Right hindlimb (tissue), 1 donor: ENCODE results near the gene KCNK15.
"Not testable (repeated sequence)": the region's sequence is repeated elsewhere in the genome, so short reads cannot be mapped to it uniquely, and the experiment has no call there.

ENCODE experiments used
- DNase-seq: peaks from one replicate; pipeline ENCODE4 v3.0.0-alpha.2; 2018

Gene KCNK15

GRCh38 chr20:44759595-44759994 is 13.9 kb downstream of the KCNK15 start:
- no peak for DNase-seq

DNA sequence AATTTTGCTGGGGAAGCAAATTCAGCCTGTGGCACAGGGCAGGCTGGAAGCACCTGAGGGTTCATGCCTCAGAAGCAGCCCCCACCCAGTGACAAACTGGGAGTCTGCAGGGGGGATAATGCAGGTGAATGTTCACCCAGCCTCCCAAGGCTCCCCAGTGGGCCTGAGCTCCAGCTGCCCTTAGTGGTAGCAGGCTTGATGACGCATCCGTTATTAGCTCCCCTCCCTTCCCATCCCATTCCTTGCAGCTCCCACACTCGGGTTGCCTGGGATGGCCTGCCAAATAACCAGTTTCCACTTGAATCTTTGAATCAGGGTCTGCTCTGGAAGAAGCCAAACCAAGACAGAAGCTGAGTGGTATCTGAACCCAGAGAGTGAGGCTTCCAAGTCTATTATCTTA is 15.8 kb downstream of the KCNK15 start:
- DNase-seq = no peak

DNA sequence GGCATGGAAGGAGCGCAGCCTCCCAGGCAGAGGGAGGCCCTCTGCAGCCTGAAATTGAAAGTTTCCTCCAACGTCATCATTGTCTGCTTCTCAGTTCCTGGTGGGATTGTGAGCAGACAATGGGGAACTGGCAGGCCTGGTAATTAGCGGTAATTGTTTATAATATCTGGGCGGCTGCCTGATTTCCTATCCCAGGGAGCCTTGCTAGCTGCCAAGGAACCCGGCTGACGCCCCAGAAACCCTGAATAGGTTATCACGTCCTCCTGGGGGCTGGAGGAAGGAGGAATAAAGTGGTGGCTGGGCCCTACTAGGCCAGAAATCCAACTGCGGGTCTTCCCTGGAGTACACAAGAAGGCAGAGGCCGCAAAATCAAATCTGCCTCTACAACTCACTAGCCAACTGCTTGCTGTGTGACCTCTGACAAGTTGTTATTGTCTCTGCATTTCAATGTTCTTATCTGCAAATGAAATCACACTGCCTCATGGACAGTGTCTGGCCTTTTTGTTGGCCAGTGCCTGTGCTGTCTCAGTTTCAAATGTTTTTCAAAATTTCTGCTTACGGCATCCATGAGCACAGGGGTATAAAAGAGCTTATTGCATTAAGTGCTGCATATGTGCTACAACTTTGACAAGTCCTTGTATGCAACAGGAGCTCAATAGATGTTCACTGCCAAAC is 16.9 kb downstream of the KCNK15 start:
- DNase-seq = no peak

DNA sequence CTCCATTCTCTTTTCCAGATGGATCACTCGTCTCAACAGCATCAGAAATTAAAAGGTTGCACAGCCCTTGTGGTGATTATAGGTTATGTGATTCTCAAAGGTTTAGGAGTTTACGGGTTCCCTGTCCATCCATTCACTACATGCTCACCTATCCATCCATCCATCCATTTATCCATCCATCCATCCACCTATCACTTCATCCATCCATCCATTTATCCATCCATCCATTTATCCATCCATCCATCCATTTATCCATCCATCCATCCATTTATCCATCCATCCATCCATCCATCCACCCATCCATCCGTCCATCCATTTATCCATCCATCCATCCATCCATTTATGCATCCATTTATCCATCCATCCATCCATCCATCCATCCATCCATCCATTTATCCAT is 18.1 kb downstream of the KCNK15 start:
- not testable (repeated sequence) for DNase-seq

DNA sequence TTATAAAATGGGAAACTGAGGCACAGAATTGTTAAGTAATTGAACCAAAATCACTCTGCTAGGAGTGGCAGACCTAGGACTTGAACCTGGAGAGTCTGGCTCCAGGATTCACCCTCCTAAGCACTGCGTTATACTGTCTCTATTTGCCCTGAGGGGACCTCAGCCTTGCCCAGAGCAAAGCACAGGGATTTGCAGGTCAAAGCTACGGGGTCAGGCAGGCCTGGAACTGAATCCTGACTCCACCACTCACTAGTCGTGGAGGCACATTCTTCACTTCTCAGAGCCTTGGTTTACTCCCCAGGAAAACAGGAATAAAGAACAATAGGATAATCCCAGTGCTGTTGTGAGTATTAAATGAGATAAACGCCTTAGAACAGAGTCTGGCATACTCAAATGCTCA is 19.4 kb downstream of the KCNK15 start:
- no peak for DNase-seq

- no peak for DNase-seq
These were observed 20.2 kb downstream of the KCNK15 start for GRCh38 chr20:44765701-44766347.

DNA sequence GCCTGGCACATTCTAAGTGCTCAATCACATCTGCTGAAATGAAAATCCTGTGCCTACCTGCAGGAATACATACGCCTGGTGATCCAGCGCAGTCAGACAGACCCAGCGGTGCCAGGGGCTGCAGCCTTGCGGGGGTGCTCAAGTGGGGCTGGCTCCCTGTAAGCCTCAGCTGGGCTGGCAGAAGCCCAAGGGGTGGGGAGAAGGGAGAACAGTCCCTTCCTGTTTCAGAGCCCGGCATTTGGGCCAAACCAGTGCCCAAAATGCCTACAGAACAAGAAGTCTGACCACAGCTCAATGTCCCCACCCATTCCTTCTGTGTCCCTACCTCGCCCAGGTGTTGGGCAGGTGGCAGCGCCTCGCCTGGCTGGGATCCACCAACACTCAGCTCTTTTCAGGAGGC is 22.6 kb downstream of the KCNK15 start:
- DNase-seq = no peak

DNA sequence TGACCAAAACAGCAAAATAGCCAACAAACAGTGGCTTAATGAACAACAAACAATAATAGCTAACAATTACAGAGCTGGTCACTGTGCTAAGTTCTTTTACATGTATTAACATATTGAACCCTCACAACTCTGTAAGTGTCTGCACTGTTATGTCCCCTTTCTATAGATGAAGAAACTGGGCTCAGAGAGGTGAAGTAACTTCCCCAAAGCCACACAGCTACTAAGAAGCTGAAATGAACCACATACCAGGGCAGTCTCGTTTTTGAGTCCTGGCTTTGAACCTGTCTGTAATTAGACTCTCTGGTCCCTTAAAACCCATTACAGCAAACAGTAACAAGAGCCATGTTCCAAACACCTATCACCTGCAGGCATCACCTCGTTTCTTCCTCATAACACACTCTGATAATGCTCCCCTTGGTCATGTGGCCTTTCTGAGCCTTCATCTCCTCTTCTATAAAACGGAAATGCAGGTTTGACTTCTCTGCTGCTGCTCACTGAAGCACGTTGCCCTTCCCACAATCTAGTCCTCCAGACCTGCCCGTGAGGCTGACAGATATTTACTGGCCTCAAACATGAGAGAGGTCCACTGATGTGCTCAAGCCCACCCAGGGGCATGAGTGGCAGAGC is 23.3 kb downstream of the KCNK15 start:
- DNase-seq = no peak

DNA sequence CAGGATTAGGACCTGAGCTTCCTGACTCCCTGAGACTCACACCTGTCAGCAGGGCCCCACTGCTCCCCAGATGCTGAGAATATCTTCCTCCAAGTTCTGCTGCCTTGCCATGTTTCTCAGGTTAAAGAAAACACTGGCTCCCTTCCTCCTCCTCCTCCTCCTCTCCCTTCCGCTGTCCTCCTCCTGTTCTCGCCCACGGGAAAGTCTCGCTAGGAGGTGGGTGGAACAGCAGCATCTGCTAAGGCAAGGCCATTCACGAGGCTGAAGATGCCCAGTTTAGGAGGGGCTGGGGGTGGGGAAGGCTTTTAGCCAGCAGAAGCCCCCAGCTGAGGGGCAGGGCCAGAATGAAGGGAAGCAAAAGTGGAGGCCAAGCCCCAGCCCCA is 23.8 kb downstream of the KCNK15 start:
- no peak for DNase-seq

DNA sequence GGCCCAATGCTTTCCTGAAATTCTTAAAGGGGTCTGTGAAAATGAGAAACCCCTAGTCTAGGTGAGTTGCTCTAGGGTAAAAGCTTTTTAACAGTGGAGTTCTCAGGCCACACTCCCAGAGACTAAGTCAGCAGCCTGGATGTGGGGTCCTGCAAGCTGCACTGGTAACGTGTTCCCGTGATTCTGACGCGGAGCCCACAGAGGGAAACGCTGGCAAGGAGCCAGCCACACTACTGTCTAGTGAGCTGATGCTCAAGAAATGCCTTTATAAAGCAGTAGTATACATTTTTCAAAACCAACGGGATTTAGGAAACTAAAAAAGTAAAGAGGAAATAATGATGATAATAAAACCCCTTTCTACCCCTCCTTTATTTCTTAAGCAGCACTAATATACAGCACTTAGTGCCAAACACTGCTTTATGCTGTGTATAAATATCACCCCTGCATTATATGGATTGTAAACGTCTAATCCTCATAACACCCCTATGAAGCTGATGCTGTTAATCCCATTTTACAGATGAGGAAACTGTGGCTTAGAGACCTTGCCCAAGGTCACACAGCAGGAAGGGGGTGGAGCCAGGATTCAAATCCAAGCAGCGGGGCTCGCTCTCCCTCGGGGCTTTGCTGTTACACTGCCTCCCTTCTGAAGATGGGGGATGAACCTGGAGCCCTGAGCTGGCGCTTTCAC is 25.0 kb downstream of the KCNK15 start:
- DNase-seq = no peak

GRCh38 chr20:44771172-44771535 is 25.5 kb downstream of the KCNK15 start:
- no peak for DNase-seq

- DNase-seq = no peak
These were observed 27.0 kb downstream of the KCNK15 start for GRCh38 chr20:44772636-44773035.

DNA sequence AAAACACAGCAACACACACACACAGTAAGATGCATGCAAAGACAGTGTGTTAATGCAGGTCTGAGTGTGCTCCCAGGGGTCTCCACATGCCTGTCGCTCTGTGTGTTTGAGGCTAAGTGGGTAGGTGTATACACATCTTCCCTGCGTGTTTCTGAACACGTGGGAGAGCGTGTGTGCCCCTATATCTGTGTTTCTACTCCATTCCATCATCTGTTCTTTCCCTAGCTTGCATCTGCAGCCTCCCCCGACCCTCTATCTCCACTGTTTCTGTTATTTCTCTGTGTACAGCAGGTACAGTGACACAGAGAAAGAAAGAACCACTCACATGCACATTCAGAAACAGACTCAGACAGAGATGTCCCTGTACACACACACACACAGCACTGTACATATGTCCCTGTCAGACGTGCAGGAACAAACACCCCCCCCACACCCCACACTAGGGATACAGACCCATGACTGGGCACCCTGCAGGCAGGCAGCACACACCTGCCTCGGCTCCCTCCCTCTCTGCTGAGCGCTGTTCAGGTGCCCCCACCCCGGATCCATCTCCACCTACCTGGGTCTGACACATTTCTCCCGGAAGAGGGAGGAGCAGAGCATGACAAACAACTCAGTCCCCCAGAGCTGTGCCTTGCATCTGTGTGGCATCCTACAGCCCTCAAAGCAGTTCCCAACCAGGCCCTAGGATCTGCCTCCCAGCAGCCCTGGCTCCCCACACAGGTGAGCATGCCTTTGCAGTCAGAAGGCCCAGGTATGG is 27.6 kb downstream of the KCNK15 start:
- no peak for DNase-seq

- no peak for DNase-seq
These were observed 31.3 kb downstream of the KCNK15 start for GRCh38 chr20:44776980-44777379.

DNA sequence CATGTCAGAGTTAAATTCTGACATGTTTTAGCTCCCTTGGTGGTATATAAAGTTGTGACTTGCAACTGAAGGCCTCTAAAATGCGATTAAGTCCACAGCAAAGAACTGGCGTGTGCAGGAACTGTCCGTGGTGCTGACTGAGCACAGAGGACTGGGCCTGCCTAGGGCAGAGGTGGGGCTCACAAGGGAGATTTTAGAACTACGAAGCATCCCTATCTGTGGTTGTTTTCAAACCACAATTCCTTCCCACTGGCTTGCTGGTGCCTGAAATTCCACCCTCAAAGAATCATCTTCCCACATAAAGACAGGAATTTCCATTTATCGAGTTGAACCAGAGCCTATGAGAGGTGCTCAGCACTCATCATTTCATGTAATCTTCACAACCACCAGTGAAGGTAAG is 34.6 kb downstream of the KCNK15 start:
- peak; percentile 62 for DNase-seq

- no peak for DNase-seq
These were observed 35.5 kb downstream of the KCNK15 start for GRCh38 chr20:44781118-44781517.

- no peak for DNase-seq
These were observed 36.1 kb downstream of the KCNK15 start for GRCh38 chr20:44781791-44782190.

DNA sequence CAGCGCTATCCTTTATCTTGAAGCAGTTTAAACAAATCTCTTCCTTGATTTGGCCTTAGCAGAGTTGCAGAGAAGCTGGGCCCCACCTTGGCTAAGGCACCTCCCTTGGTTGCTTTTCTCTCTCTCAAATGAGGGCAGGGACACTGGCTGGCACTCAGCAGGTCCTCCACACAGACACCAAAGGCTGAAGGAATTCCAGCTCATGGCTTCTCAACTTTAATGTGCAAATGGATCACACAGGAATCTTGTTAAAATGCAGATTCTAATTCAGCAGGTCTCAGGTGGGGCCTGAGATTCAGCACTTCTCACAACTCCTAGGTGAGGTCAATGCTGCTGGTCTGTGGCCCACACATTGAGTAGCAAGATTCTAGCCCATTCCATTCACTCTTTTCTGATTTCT is 39.0 kb downstream of the KCNK15 start:
- DNase-seq = no peak

- no peak for DNase-seq
These were observed 40.1 kb downstream of the KCNK15 start for GRCh38 chr20:44785768-44786167.

DNA sequence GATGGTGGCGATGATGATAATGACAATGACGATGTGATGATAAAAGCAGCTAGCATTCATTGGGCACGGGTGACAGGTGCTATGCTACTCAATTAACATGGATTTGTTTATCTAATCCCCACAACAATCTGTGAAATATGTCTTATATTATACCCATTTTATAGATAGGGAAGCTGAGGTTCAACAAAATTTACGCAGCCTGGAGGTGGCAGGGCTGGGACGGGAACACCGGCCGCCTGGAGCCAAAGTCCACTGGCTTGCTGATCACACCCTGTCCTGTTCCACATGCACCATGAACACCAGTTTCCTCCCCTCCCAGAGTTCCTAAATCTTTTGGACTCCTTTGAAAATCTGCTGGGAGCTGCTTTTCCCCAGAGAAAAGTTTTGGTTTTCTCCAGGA is 41.6 kb downstream of the KCNK15 start:
- DNase-seq = no peak

DNA sequence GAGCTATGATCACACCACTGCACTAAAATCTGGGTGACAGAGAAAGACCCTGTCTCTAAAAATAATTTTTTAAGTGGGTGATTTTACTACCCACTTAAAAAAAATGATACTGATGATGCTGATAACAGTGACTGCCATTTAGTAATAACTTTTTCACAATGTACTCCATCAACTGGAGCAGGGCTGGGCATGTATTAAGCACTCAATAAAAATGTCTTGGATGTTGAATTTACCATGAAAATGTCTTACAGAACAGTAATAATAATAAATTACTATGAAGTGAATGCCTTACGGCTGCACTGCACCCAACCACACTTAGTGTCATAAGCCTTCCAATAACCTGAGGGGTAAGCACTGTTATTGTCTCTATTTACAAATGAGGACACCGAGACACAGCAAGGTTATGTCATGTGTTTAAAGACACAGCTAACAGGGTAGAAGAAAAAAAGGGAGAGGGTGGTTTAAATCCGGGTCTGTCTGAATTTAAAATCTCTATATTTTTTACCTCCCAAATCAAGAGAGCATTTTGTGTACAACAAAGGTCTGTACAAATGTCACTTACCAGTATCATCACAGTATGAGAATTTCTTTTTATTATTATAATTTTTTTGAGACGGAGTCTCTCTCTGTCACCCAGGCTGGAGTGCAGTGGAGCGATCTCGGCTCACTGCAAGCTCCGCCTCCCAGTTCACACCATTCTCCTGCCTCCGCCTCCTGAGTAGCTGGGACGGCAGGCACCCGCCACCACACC is 43.2 kb downstream of the KCNK15 start:
- DNase-seq = no peak

DNA sequence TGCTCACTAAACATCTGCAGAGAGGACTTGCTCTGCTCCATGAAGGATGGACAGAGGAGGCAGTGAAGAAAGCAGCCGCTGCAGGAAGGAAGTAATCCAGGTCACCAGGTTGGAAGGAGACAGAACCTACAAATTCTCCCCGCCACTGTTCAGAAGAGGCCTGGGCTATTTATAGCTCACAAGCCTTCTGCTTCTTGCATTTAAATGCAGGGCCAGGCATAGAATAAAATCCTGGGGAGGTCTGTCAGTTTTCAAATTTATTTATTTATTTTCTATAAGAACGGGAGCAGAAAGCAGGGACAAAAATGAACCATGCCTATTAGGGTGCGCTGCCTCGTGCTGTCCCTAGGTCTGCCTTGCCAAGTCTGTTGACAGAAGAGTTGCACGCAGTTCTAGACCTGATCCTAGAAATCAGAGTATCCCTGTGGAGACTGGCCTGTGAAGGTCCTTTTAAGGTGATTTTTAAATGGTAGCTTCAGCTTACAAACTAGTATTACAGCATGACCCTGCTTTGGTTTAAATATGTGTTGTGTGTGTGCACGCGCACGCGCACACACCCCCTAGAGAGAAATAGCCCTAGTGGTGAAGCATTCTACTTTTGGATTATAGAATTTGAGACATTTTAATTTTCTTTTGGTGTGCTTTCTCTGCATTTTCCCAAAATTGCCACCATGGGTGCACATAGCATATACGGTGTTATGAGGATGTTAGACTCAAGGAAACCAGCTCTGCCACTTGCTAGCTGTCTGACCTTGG is 45.2 kb downstream of the KCNK15 start:
- DNase-seq = no peak
